Hindlimb muscle (tissue), 1 donor: Measurements from ENCODE around the gene ALDH1A2. TPM values are rescaled to one million over a fixed set of nuclear protein-coding genes. Genes with fewer than 3 reads are reported as not detected.

Source experiments
- DNase-seq: peaks from one replicate; pipeline ENCODE4 v3.0.0-alpha.2; 2013
- polyA plus RNA-seq: library from polyadenylated mRNA; unstranded; fragments of 120-200 nt; gene quantifications from one replicate; pipeline ENCODE4 v1.2.1, GENCODE V29; 2013; ENCODE audit not compliant: insufficient read length

ALDH1A2 gene
- polyA plus RNA-seq, 1 donor: 18.5 TPM

GRCh38 chr15:57943171-57943570 lies 122.3 kb downstream of the ALDH1A2 start:
- DNase-seq: peak; percentile 25

GRCh38 chr15:57941816-57942215 lies 123.7 kb downstream of the ALDH1A2 start:
- DNase-seq: no peak

GRCh38 chr15:57932348-57932747 lies 133.2 kb downstream of the ALDH1A2 start:
- DNase-seq: no peak

- no peak for DNase-seq
Observed at GRCh38 chr15:57931570-57931969, 133.9 kb downstream of the ALDH1A2 start.

- DNase-seq: no peak
Observed at GRCh38 chr15:57927091-57927631, 138.3 kb downstream of the ALDH1A2 start.

GRCh38 chr15:57925650-57926049 lies 139.9 kb downstream of the ALDH1A2 start:
- DNase-seq: no peak

- DNase-seq: no peak
Observed at GRCh38 chr15:57924598-57924997, 140.9 kb downstream of the ALDH1A2 start.

GRCh38 chr15:57923750-57924149 lies 141.8 kb downstream of the ALDH1A2 start:
- no peak for DNase-seq

- DNase-seq: peak; percentile 79
Observed at GRCh38 chr15:57923306-57923705, 142.2 kb downstream of the ALDH1A2 start.

- DNase-seq: no peak
Observed at GRCh38 chr15:57922776-57923175, 142.7 kb downstream of the ALDH1A2 start.

GRCh38 chr15:57921371-57921770 lies 144.1 kb downstream of the ALDH1A2 start:
- DNase-seq: no peak

- DNase-seq: no peak
Observed at GRCh38 chr15:57920911-57921310, 144.6 kb downstream of the ALDH1A2 start.

GRCh38 chr15:57919754-57920153 lies 145.8 kb downstream of the ALDH1A2 start:
- DNase-seq: no peak

GRCh38 chr15:57917998-57918397 lies 147.5 kb downstream of the ALDH1A2 start:
- no peak for DNase-seq

GRCh38 chr15:57916695-57917094 lies 148.8 kb downstream of the ALDH1A2 start:
- no peak for DNase-seq

- no peak for DNase-seq
Observed at GRCh38 chr15:57915827-57916531, 149.5 kb downstream of the ALDH1A2 start.

- DNase-seq: no peak
Observed at GRCh38 chr15:57914350-57915055, 151.0 kb downstream of the ALDH1A2 start.

GRCh38 chr15:57911247-57911646 lies 154.3 kb downstream of the ALDH1A2 start:
- DNase-seq: no peak

- no peak for DNase-seq
Observed at GRCh38 chr15:57910672-57911071, 154.8 kb downstream of the ALDH1A2 start.

GRCh38 chr15:57909388-57909787 lies 156.1 kb downstream of the ALDH1A2 start:
- DNase-seq: no peak

- DNase-seq: no peak
Observed at GRCh38 chr15:57903626-57904025, 161.9 kb downstream of the ALDH1A2 start.
